Urothelium cell line (cell line): ENCODE measurements around the gene NCLN.
"Not testable (repeated sequence)": the region's sequence is repeated elsewhere in the genome, so short reads cannot be mapped to it uniquely, and the experiment has no call there.

Experiments
- DNase-seq: peaks from one replicate; pipeline ENCODE4 v3.0.0; 2011; ENCODE audit warnings: low spot score, mixed read lengths
- FAIRE-seq: peaks from 2 replicates; lab custom pipeline; 2011; peaks lifted over from hg19 to GRCh38; lab: Jason Lieb, UNC

The NCLN gene

DNA sequence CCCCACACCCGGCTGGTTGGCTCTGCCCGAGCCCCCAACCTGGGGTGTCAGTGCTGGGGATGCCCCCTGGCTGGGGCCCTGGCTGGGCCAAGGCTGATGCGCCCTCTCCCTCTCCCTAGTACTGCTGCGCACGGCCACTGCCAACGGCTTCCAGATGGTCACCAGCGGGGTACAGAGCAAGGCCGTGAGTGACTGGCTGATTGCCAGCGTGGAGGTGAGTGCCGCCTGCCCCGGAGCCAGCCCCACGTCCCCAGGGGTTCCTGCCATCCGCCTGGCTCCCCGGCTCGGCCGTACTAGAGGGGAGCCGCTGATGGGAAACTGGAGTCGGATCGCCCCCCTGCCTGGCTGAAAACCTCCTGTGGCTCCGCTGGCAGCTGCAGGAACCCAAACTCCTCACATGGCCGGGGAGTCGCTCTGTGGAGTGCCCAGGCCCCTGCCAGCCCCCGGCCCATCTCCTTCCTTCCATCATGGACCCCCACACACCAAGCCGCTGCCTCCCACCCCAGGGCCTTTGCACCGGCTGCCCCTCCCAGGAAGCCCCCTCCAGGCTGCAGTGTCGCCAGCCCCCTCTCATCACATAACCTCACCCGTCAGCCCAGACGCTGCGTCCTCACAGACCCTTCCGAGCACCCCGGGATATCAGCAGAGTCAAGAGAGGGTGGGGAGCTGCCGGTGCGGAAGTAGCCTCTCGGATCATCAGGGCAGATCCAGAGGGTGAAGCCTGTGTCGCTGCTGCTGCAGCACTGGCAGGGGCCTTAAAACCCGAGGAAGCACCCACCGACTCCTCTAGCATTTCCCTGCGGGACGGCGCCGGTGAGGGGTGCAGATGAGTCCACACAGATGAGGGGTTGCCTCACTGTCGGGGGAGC lies 10.6 kb downstream of the NCLN start:
- no peak for FAIRE-seq
- no peak for DNase-seq

DNA sequence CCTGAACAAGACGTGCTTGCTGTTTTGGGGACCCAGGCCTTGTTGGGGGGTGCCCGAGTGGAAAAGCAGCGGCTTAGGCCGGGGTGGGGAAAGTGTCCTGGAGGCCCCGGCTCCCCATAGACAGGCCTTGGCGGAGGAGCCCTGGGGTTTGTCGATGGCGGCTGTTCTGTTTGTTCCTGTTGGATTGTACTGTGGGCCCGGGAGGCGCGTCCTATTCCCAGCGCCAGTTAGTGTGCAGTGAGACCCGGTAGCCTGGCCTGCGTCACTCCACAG lies 11.1 kb downstream of the NCLN start:
- no peak for DNase-seq
- FAIRE-seq, result no peak

DNA sequence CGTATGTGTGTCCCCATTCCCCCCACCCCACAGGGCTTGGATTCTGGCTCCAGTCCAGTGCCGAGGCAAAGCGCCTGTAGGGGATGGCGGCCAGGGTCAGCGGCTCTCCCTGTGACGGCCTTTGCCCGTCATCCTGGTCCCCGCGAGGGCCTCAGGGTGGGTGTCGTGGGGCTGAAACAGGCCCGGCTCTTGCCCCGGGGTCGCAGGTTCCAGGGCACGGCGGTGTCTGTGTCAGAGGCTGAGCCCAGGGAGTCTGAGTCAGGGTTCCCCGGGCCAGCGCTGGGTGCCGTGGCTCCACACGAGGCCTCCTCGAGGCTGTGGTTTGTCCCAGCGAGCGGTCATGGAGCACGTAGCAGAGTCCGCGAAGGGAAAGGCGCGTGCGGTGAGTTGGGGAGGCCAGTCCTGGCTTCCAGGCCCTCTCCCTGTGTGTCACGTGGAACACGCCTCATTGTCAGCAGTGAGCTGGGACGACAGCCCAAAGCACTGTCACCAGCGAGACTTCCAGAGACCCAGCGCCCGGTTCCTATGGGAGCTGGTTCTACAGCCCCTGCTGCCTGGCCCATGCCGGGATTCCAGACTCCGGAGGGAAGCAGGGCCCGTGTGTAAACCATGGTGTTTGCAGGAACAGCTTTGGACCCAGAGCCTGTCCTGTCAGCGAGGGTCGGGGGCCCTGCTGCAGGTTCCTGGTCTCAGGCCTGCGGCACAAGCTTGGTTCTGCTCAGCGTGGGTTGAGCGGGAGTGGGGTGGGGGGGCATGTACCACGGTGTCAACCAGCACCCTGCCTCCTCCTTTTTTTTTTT lies 13.4 kb downstream of the NCLN start:
- no peak for FAIRE-seq

DNA sequence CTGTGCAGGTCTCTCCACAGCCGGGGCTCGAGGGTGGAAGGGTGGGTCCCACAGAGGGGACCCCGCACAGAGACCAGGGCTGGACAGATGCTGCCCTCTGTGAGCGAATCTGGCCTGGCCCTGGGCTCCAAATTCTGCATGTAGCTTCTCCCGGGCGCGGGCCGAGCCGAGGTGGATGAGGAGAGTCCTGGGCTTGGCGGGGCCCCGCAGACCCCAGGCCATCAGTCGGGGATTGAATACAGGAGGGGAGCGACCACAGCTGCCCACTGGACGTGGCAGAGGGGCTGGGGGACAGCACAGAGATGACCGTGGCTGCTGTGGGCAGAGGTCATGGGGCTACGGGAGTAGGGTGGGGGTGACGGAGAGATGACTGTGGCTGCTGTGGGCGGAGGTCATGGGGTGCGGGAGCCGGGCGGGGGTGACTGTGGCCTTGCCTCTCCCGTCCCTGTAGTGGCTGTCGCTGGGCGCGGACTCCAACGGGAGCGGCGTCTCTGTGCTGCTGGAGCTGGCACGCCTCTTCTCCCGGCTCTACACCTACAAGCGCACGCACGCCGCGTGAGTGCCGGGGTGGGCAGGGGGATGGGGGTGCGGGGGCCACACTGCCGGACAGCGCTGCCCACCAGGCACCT lies 15.5 kb downstream of the NCLN start:
- no peak for FAIRE-seq
- no peak for DNase-seq

More for the DNA sequence above, 13.4 kb downstream of the NCLN start:
- no peak for DNase-seq

DNA sequence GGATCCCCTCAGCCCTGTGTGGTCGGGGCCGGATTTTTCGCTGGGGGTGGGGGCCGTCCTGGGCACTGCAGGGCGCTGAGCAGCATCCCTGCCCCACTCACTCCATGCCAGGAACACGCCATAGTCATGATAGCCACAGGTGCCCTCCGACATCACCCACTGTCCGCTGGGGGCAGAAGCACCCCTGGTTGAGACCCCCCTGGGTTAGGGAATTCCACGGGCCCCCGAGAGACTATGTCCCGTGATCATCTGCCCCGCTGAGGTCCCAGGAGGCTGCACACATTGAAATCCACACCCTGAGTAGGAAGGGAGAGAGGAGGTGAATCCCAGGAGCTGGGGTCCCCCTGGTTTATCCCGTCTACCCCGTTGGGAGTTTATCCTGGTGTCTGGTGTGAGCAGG lies 16.2 kb downstream of the NCLN start:
- FAIRE-seq, result no peak

DNA sequence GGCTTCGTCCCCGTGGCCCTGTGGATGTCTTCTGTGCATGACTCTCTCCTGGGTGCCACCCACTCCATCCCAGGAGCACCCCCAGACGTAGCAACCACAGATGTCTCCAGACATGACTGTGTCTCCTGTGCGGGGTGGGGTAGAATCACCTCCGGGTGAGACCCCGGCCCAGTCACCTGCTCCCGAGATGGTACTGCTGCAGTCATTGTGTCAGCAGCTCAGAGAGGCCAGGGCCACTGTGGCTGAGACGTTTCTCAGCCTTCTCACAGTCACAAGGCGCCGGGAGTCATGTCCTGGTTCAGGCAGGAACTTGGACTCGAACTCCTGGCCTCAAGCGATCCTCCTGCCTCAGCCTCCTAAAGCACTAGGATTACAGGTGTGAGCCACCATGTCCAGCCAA lies 16.6 kb downstream of the NCLN start:
- FAIRE-seq, result no peak
- no peak for DNase-seq

More for the DNA sequence above, 16.2 kb downstream of the NCLN start:
- DNase-seq, result no peak

DNA sequence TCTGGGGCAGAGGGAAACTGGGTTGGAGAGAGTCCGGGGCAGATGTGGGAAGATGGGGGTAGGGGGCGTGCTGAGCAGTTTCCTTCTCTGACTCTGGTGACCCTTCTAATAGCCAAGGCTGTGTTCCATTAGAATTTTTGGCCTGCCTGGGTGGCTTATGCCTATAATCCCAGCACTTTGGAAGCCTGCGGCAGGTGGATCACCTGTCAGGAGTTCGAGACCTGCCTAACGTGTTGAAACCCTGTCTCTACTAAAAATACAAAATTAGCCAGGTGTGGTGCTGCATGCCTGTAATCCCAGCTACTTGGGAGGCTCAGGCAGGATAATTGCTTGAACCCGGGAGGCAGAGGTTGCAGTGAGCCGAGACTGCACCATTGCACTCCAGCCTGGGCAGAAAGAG lies 17.2 kb downstream of the NCLN start:
- FAIRE-seq, DNase-seq: not testable (repeated sequence)

DNA sequence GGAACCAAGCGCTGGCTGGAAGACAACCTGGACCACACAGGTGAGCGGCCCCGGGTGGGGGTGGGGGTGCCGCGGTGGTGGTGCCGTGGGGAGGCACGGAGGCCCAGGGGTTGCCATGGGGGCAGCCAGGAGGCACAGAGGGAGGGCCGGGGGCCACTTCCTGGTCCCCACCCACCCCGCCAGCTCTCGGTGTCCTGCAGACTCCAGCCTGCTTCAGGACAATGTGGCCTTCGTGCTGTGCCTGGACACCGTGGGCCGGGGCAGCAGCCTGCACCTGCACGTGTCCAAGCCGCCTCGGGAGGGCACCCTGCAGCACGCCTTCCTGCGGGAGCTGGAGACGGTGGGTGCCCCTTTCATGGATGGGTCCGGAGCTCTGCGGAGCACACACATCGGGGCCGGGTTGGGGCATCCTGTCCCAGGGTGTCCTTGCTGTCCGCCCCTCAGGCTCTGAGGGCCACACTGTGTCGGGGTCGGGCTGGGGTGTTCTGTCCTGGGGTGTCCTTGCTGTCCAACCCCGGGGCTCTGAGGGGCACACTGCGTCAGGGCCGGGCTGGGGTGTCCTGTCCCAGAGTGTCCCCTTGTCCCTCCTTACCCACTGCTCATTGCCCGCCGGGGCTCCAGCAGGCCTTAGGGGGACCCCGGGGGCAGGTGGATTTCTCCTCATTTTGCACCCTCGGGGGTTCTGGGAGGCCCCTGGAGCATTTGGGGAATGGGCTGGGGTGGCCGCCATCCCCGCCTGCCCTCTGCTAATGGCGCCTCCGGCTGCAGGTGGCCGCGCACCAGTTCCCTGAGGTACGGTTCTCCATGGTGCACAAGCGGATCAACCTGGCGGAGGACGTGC lies 18.3 kb downstream of the NCLN start:
- DNase-seq (no peak), FAIRE-seq (no peak)

DNA sequence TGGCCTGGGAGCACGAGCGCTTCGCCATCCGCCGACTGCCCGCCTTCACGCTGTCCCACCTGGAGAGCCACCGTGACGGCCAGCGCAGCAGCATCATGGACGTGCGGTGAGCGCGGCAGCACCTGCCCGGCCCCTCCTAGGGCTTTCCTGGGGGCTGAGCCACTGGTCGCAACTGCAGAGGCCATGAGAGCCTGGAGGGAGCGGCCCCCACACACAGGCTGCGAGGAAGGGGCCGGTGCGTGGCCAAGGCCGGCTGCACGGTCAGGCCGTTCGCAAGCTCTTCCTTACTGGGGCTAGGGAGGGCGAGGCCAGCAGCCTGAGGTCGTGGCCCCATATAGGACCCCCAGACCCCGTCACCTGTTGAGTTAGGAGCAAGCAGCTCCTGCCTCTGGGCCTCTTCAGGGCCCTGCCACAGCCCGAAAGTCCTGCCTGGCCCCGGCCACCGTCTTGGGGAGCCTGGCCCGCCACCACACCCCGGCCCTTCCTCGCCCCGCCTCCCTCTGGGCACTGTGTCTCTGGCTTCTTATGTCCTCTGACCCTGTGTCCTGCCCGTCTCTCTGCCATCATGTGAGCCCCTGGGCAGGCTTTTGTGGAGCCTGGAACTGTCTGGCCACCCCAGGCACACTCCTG lies 19.0 kb downstream of the NCLN start:
- no peak for FAIRE-seq

DNA sequence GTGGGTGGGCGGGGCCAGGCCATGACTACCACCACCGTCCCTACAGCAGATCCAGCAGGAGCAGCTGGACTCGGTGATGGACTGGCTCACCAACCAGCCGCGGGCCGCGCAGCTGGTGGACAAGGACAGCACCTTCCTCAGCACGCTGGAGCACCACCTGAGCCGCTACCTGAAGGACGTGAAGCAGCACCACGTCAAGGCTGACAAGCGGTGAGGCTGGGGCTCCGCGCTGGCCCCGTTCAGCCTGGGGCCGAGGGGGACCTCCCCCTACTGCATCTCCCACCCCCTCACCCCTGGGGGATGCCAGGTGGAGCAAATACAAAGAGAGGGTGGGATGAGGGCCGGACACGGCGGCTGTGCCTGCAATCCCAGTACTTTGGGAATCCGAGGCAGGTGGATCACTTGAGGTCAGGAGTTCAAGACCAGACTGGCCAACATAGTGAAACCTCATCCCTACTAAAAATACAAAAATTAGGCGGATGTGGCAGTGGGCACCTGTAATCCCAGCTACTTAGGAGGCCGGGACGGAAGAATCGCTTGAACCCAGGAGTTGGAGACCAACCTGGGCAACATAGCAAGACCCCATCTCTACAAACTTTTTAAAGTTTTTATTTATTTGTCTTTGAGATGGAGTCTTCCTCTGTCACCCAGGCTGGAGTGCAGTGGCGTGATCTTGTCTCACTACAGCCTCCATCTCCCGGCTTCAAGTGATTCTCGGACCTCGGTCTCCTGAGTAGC lies 20.7 kb downstream of the NCLN start:
- DNase-seq, result no peak
- no peak for FAIRE-seq

More for the DNA sequence above, 19.0 kb downstream of the NCLN start:
- DNase-seq, result no peak

DNA sequence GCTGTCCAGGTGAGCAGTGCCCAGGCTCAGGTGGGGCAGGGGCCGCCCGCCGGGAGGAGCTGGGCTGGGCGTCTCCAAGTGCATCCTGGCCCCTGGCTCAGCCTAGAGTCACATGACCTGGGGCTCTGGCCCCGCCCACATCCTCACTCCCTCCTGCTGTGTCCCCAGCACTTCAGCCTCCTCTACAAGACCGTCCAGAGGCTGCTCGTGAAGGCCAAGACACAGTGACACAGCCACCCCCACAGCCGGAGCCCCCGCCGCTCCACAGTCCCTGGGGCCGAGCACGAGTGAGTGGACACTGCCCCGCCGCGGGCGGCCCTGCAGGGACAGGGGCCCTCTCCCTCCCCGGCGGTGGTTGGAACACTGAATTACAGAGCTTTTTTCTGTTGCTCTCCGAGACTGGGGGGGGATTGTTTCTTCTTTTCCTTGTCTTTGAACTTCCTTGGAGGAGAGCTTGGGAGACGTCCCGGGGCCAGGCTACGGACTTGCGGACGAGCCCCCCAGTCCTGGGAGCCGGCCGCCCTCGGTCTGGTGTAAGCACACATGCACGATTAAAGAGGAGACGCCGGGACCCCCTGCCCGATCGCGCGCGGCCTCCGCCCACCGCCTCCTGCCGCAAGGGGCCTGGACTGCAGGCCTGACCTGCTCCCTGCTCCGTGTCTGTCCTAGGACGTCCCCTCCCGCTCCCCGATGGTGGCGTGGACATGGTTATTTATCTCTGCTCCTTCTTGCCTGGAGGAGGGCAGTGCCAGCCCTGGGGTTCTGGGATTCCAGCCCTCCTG lies 21.9 kb downstream of the NCLN start:
- no peak for FAIRE-seq
- no peak for DNase-seq

DNA sequence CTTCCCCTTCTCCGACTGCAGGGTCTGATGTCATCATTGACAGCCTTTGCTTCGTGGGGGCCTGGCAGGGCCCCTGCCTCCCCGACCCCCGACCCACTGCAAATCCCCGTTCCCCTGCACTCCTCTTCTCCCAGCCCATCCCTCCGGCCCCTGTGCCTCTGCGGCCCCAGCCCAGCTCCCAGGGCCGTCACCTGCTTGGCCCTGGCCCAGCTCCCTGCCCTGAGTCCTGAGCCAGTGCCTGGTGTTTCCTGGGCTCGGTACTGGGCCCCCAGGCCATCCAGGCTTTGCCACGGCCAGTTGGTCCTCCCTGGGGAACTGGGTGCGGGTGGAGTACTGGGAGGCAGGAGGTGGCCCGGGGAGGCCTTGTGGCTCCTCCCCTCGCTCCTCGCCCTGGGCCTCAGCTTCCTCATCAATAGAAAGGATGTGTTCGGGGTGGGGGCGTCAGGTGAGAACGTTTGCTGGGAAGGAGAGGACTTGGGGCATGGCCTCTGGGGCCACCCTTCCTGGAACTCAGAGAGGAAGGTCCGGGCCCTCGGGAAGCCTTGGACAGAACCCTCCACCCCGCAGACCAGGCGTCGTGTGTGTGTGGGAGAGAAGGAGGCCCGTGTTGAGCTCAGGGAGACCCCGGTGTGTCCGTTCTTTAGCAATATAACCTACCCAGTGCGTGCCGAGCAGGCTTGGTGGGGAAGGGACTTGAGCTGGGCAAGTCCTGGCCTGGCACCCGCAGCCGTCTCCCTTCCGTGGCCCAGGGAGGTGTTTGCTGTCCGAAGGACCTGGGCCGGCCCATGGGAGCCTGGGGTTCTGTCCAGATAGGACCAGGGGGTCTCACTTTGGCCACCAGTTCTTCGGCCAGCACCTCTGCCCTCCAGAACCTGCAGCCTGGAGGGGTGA lies 22.8 kb downstream of the NCLN start:
- FAIRE-seq, result no peak
- DNase-seq, result no peak

DNA sequence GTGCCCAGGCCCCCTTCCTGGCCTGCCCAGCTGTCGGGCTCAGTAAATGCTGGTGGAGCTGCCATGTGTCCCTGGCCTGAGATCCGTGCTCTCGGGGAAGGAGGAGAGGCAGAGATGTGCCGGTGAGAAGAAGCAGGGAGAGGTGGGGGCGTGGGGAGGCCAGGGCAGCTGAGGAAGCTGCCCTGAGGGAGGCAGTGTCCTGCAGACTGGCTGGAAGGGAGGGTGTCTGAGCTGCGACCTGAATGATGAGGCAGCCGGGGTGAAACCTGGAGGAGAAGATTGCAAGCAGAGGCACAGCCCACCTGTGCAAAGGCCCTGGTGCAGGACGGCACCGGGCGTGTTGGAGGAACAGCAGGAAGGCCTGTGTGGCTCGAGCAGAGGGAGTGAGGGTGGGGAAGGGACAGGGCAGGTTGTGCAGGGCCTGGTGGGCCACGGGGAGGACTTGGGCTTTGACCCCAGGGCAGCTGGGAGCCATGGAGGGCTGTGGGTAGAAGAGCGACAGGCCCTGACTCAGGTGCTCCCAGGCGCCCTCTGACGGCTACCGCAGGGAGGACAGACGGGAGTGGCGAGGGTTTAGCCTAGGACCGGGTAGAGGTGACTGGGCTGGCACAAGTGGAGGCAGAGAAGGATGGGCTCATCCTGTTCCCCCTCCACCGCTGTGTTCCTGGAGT lies 24.8 kb downstream of the NCLN start:
- DNase-seq (peak; percentile 67), FAIRE-seq (no peak)

DNA sequence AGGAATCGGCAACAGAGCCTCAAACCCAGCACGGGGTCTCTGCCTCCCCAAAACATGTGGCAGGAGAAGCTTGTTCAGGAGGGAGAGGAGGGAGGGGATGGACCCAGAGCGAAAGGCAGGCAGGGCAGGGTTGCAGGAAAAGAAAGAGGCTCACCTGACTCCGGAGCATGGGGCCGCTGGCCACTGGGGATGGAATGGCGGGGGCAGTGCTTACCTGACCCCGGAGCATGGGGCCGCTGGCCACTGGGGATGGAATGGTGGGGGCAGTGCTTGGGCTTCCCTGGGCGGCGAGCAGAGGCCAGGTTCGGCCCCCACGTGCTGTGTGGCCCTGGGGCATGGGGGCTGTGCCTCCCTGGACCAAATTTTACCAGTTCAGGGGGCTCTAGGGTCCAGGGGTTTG lies 25.5 kb downstream of the NCLN start:
- FAIRE-seq (no peak), DNase-seq (no peak)

DNA sequence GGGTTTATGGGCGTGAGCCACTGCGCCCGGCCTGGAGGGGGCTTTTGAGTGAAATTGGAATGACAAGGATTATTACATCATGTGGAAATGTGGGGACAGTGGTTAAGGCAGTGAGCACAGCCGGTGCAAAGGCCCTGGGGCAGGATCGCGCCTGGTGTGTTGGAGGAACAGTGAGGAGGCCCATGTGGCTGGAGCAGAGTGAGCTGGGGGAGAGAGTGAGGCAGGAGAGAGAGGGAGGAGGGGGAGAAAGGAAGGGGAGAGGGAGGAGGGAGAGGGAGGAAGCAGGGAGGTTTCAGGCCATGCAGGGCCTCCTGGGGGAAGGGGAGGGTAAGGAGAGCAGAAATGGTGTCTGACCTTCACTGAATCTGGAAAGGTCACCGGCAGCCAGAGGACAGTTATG lies 27.4 kb downstream of the NCLN start:
- no peak for FAIRE-seq
- DNase-seq, result no peak

DNA sequence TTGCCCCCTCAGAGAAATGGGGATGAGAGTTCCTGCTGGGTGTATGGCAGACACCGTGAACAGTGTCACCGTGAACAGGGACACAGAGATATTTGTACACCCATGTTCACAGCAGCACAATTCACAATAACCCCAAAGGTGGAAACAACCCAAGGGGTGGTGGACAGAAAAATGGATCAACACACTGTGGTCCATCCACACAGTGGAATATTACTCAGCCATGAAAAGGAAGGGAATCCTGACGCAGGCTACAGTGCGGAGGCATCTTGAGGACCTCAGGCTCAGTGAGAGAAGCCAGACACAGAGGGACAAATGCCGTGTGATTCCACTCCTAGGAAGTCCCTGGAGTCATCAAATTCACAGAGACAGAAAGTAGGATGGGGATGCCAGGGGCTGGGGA lies 31.1 kb downstream of the NCLN start:
- DNase-seq (no peak), FAIRE-seq (no peak)

DNA sequence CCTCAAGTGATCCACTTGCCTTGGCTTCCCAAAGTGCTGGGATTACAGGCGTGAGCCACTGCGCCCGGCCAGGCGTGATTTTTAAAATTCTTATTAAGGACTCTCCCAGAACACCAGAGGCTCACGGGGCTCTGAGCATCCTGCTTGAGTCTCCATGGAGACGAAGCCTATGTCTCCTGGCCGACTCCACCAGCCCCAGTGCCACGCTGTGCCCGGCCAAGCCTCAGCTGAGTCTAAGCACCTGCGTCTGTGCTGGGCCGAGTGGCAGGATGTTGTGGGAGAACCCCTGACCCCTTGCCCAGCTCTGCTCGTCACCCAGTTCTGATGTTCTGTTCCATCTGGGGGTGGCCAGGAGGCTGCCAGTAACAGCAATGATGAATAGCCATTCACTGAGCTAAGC lies 34.8 kb downstream of the NCLN start:
- DNase-seq, result no peak
- no peak for FAIRE-seq
